Smooth muscle cell (in vitro differentiated cells): ENCODE data around the gene HSD17B13. TPM values are rescaled to one million over a fixed set of nuclear protein-coding genes. Genes with fewer than 3 reads are reported as not detected.

Source experiments
- DNase-seq: peaks from one replicate; lab custom pipeline; 2025; ENCODE audit not compliant: unreplicated experiment; lab: John Stamatoyannopoulos, UW
- H2AFZ ChIP-seq: fragments of 200-600 bp; sonication (generic); 2 replicates; pipeline ENCODE4 v1.6.0; 2016; ENCODE audit warnings: antibody characterized with exemption, low read depth, mild to moderate bottlenecking
- H3F3A ChIP-seq: fragments of 200-600 bp; sonication (generic); 2 replicates; pipeline ENCODE4 v1.6.0; 2017; ENCODE audit warnings: antibody characterized with exemption, low read depth
- H3K27ac ChIP-seq: fragments of 200-600 bp; sonication (generic); 2 replicates; pipeline ENCODE4 v1.5.1; 2016; ENCODE audit warnings: low read depth, mild to moderate bottlenecking
- H3K27me3 ChIP-seq: fragments of 200-600 bp; sonication (generic); 2 replicates; pipeline ENCODE4 v1.6.1; 2016; ENCODE audit warnings: low read depth, mild to moderate bottlenecking
- H3K36me3 ChIP-seq: fragments of 200-600 bp; sonication (generic); 2 replicates; pipeline ENCODE4 v1.5.1; 2016; ENCODE audit warnings: low read depth
- H3K4me1 ChIP-seq: fragments of 200-600 bp; sonication (generic); 2 replicates; pipeline ENCODE4 v1.5.1; 2016; ENCODE audit warnings: low read depth
- H3K4me2 ChIP-seq: fragments of 200-600 bp; sonication (generic); 2 replicates; pipeline ENCODE4 v1.6.0; 2016; ENCODE audit warnings: mild to moderate bottlenecking
- H3K4me3 ChIP-seq: fragments of 200-600 bp; sonication (generic); 2 replicates; pipeline ENCODE4 v1.5.1; 2016; ENCODE audit warnings: mild to moderate bottlenecking
- H3K79me2 ChIP-seq: fragments of 200-600 bp; sonication (generic); 2 replicates; pipeline ENCODE4 v1.6.0; 2016; ENCODE audit warnings: low read depth, mild to moderate bottlenecking
- H3K9ac ChIP-seq: fragments of 200-600 bp; sonication (generic); 2 replicates; pipeline ENCODE4 v1.6.0; 2016; ENCODE audit warnings: low read depth
- H3K9me3 ChIP-seq: fragments of 200-600 bp; sonication (generic); replicated peaks from 2 replicates; pipeline ENCODE4 v1.5.1; 2016; ENCODE audit warnings: low read depth
- H4K20me1 ChIP-seq: fragments of 200-600 bp; sonication (generic); 2 replicates; pipeline ENCODE4 v1.6.0; 2016; ENCODE audit warnings: low read depth
- WGBS: methylation state at CpG from one replicate; pipeline ENCODE4 v1.1.7; 2016; ENCODE audit warnings: low lambda C conversion rate; 5-methylcytosine and 5-hydroxymethylcytosine counted together
- microRNA-seq: library from miRNA; unstranded; fragments of <30 nt; microRNA quantifications from one replicate; pipeline ENCODE4, GENCODE V29; 2016; ENCODE audit warnings: borderline number of aligned reads
- polyA plus RNA-seq: library from polyadenylated mRNA; unstranded; fragments of >200 nt; fragmentation: Nextera tagmentation; extraction: Ambion mirVana; gene quantifications from 2 replicates; pipeline ENCODE4 v1.2.1, GENCODE V29; 2016
- small RNA-seq: library from RNA; depleted of rRNA; stranded (forward); fragments of <200 nt; gene quantifications from one replicate; pipeline ENCODE3, GENCODE V24; 2014
- total RNA-seq: library from RNA; depleted of rRNA; stranded (reverse); fragments of >200 nt; gene quantifications from 2 replicates; pipeline ENCODE4 v1.2.3, GENCODE V29; 2014
- TF ChIP-seq, protein P1 (sequence below): fragments of 200-600 bp; sonication (generic); IDR thresholded peaks from 2 replicates; pipeline ENCODE4 v1.5.1; 2017; ENCODE audit warnings: borderline replicate concordance, mild to moderate bottlenecking, antibody characterized with exemption; ENCODE audit not compliant: insufficient read depth, poor library complexity, severe bottlenecking

HSD17B13 gene
- total and polyA plus RNA-seq, 2 experiments from 2014 or later: not detected

DNA sequence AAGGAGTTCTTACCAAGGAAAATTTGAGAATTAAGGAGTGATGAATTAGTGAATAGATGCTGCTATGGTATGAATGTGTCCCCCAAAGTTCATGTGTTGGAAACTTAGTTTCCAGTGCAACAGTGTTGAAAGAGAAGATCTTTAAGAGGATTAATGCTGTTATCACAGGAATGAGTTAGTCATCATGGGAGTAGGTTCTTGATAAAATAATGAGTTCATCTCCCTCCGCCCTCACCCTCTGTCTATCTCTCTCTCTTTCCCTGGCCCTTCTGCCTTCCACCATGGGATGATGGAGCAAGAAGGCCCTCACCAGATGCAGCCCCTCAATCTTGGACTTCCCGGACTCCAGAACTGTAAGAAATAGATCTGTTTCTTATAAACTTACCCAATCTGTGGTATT, 64.0 kb downstream of the HSD17B13 start:
- Histone ChIP-seq H3K9me3 (no peaks in the 10 kb centered on the region), H4K20me1 (no peaks in the 10 kb centered on the region), H3K4me1 (no peaks in the 10 kb centered on the region), H2AFZ (no peak overlapping the region), H3K36me3 (no peaks in the 10 kb centered on the region), H3K9ac (no peak overlapping the region), H3K27me3 (no peaks in the 10 kb centered on the region), H3K79me2 (no peaks in the 10 kb centered on the region), H3K4me2 (no peak overlapping the region), H3K4me3 (no peak overlapping the region), H3F3A (no peaks in the 10 kb centered on the region), H3K27ac (no peak overlapping the region)
- WGBS: 75% methylated on average over 2 of the region's 2 CpGs
- TF ChIP-seq, protein P1, sequence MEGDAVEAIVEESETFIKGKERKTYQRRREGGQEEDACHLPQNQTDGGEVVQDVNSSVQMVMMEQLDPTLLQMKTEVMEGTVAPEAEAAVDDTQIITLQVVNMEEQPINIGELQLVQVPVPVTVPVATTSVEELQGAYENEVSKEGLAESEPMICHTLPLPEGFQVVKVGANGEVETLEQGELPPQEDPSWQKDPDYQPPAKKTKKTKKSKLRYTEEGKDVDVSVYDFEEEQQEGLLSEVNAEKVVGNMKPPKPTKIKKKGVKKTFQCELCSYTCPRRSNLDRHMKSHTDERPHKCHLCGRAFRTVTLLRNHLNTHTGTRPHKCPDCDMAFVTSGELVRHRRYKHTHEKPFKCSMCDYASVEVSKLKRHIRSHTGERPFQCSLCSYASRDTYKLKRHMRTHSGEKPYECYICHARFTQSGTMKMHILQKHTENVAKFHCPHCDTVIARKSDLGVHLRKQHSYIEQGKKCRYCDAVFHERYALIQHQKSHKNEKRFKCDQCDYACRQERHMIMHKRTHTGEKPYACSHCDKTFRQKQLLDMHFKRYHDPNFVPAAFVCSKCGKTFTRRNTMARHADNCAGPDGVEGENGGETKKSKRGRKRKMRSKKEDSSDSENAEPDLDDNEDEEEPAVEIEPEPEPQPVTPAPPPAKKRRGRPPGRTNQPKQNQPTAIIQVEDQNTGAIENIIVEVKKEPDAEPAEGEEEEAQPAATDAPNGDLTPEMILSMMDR: no peak
- DNase-seq: no peak

DNA sequence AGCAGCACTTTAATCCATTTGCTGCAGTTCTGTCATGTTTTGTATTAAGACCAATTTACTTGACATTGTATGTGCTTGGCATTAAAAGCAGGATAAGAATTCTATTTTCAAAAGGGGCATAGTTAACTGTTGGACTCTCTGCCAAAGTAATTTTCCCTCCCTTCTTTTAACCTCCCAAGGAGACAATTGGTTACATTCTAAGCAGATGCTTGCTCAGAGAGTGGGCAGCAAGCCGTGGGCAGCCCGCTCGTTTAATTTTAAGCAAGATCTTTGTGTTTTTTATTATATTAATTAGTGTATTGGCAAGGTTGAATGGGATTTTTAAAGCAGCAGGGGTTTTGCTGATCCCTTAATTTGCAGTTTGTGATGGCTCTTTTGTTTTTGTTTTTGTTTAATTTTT, 65.2 kb downstream of the HSD17B13 start:
- Histone ChIP-seq H3F3A (no peaks in the 10 kb centered on the region), H3K9me3 (no peaks in the 10 kb centered on the region), H3K27me3 (no peaks in the 10 kb centered on the region), H3K36me3 (no peaks in the 10 kb centered on the region), H4K20me1 (no peaks in the 10 kb centered on the region), H3K4me1 (no peaks in the 10 kb centered on the region), H3K79me2 (no peaks in the 10 kb centered on the region), H3K27ac (no peak overlapping the region), H3K4me3 (no peak overlapping the region), H3K4me2 (no peak overlapping the region), H2AFZ (no peak overlapping the region), H3K9ac (no peak overlapping the region)
- no peak for DNase-seq
- TF ChIP-seq, protein P1: no peak
- WGBS: 75% methylated on average over 3 of the region's 3 CpGs

DNA sequence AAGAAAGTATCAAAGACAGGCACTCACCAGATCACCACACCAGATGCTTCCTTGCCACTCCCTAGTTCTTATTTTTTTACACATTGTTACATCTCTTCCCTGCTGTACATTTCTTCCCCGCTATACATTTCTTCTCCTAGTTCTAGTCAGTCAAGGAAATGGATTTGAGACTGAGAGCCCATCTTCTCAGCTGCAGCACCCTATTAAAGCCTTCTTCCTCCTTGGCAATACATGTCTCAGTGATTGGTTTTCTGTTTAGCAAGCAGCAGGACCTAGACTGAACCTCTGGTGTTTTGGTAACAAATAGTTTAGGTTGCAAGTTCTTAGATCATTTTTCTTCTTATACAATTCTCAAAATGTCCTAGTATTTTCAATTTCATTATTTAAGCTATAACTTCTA, 66.9 kb downstream of the HSD17B13 start:
- 83% methylated on average over 1 of the region's 1 CpG for WGBS
- no peak for DNase-seq
- Histone ChIP-seq H3K4me2 (no peak overlapping the region), H3K4me1 (no peaks in the 10 kb centered on the region), H3K79me2 (no peaks in the 10 kb centered on the region), H3K36me3 (no peaks in the 10 kb centered on the region), H3K27me3 (no peaks in the 10 kb centered on the region), H3K9ac (no peak overlapping the region), H2AFZ (no peak overlapping the region), H4K20me1 (no peaks in the 10 kb centered on the region), H3K27ac (no peak overlapping the region), H3K9me3 (no peaks in the 10 kb centered on the region), H3F3A (no peaks in the 10 kb centered on the region), H3K4me3 (no peak overlapping the region)
- TF ChIP-seq, protein P1: no peak

Small RNA genes within 50 kb of the gene (microRNA-seq; reads per million reads assigned to microRNA genes)
- not detected for gene MIR5705

Small RNA genes within 50 kb of the gene (small RNA-seq; reads per million reads assigned to genes)
- gene MIR5705: not detected

Other genes with a start within 250 kb of the HSD17B13 start
- 8.8 and 28.6 TPM in 2 replicates for gene KLHL8, start 102.3 kb downstream of the HSD17B13 start, total RNA-seq
- gene KLHL8, start 102.3 kb downstream of the HSD17B13 start, polyA plus RNA-seq: 6.2 and 6.3 TPM in 2 replicates
- 26.0 and 52.2 TPM in 2 replicates for gene HSD17B11, start 68.3 kb upstream of the HSD17B13 start, total RNA-seq
- gene HSD17B11, start 68.3 kb upstream of the HSD17B13 start, polyA plus RNA-seq: 10.7 and 12.8 TPM in 2 replicates
- gene NUDT9, start 99.7 kb upstream of the HSD17B13 start, total RNA-seq: 8.0 and 10.5 TPM in 2 replicates
- gene NUDT9, start 99.7 kb upstream of the HSD17B13 start, polyA plus RNA-seq: 20.7 and 26.5 TPM in 2 replicates
- gene SPARCL1, start 206.5 kb upstream of the HSD17B13 start, total RNA-seq: not detected in 2 replicates
- not detected in 2 replicates for gene SPARCL1, start 206.5 kb upstream of the HSD17B13 start, polyA plus RNA-seq